Measurements from ENCODE around the gene MT1B. TPM values are rescaled to one million over a fixed set of nuclear protein-coding genes. Genes with fewer than 3 reads are reported as not detected.
A peak's percentile ranks its signal among the peaks of the same experiment; 100 is the strongest.

MT1B gene
- total and polyA plus RNA-seq, 2 of the 13 experiments (the other 11 are each of a cell fraction or from before 2014, with no cell fraction given), result 0.89 TPM; not detected in 1

DNA sequence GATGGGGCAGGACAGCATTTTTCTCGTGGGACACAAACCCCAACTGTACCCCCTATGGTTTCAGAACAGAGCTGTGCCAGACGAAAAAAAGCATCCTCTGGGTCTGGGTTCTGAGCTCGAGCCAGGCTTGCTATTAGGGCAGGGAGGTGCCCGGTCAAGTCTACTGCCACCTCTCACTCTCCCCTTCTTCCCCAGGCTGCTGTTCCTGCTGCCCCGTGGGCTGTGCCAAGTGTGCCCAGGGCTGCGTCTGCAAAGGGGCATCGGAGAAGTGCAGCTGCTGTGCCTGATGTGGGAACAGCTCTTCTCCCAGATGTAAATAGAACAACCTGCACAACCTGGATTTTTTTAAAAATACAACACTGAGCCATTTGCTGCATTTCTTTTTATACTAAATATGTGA lies 25.0 kb upstream of the MT1B start:
- no peak overlapping the region for H3K27ac ChIP-seq (ENCODE audit: extremely low read length, insufficient read depth, low read length)
- H3K9me3 ChIP-seq (ENCODE audit: low read length), result no peaks in the 10 kb centered on the region
- ATAC-seq (no peak), FAIRE-seq (no peak), DNase-seq (ENCODE audit: low spot score) (no peak)
- intact Hi-C loops (cut with micrococcal nuclease; ENCODE audit: unreplicated experiment), result loop anchor here (2.0 kb wide), 1 partner anchor 18 kb away; the partner anchor contains the start of gene MT2A
- no peak overlapping the region for H3K9ac ChIP-seq (ENCODE audit: insufficient read depth, low read depth, low read length)
- POLR2A ChIA-PET, result interaction anchor here (1.6 to 4.8 kb wide), 5 partner anchors 12 to 31 kb away, joined by 4 to 83 read pairs (median 10); partner anchors contain the start of genes MT1F and MT2A
- peaks cover 0 to 43% of the 10 kb centered on the region in 2 experiments; a peak in 4 of 5 replicates for H3K27me3 ChIP-seq (ENCODE audit: control insufficient read depth in 1 of 2, insufficient read depth in 2 of 2, low read length in 2 of 2)
- TF ChIP-seq ZNF205 (CRISPR knock-in tag; IDR thresholded peaks at IDR 0.05) (no peak), HNRNPL (IDR thresholded peaks at IDR 0.05; ENCODE audit: low read depth, low read length) (0 out of 2 replicates have a peak, but pooled peaks have one; percentile 49), NFE2L2 (IDR thresholded peaks at IDR 0.05; ENCODE audit: low read length) (no peak), ZNF232 (CRISPR knock-in tag; IDR thresholded peaks at IDR 0.05; ENCODE audit: borderline replicate concordance) (no peak), CENPT (CRISPR knock-in tag; IDR thresholded peaks at IDR 0.05; ENCODE audit: low read depth) (0 out of 2 replicates have a peak, but pooled peaks have one; percentile 33)
- TF ChIP-seq, protein P1, sequence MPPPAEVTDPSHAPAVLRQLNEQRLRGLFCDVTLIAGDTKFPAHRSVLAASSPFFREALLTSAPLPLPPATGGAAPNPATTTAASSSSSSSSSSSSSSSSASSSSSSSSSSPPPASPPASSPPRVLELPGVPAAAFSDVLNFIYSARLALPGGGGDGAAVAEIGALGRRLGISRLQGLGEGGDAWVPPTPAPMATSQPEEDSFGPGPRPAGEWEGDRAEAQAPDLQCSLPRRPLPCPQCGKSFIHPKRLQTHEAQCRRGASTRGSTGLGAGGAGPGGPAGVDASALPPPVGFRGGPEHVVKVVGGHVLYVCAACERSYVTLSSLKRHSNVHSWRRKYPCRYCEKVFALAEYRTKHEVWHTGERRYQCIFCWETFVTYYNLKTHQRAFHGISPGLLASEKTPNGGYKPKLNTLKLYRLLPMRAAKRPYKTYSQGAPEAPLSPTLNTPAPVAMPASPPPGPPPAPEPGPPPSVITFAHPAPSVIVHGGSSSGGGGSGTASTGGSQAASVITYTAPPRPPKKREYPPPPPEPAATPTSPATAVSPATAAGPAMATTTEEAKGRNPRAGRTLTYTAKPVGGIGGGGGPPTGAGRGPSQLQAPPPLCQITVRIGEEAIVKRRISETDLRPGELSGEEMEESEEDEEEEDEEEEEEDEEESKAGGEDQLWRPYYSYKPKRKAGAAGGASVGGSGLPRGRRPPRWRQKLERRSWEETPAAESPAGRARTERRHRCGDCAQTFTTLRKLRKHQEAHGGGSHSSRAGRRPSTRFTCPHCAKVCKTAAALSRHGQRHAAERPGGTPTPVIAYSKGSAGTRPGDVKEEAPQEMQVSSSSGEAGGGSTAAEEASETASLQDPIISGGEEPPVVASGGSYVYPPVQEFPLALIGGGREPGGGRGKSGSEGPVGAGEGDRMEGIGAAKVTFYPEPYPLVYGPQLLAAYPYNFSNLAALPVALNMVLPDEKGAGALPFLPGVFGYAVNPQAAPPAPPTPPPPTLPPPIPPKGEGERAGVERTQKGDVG (CRISPR knock-in tag; IDR thresholded peaks at IDR 0.05; ENCODE audit: borderline replicate concordance), result 0 out of 2 replicates have a peak, but pooled peaks have one; percentile 8
- H3K4me3 ChIP-seq (replicated peaks in 1 of 3; ENCODE audit: insufficient read depth in 1 of 3, low read depth in 2 of 3, low read length in 3 of 3), result peak overlapping the region; percentile 19 to 88 (median 72); a peak in 3 of 6 replicates
- no TSS peak for BruUV-seq (replicated peaks)
- CTCF ChIA-PET (ENCODE audit: low intra/inter-chr PET ratio, low total read pairs), result no interaction called here
- H3K4me2 ChIP-seq (ENCODE audit: low read depth, low read length), result peak overlapping the region; percentile 97; the same call in 1 of the 2 replicates
- peaks cover 57% of the 10 kb centered on the region for H3K4me1 ChIP-seq (ENCODE audit: insufficient read depth, low read length)
- in situ Hi-C loops (cut with HindIII; ENCODE audit: extremely low pct_ligation_motif_present, low pct_unique_long_range_greater_than_20kb), result no loop called here
- H2AFZ ChIP-seq (ENCODE audit: low read length), result no peak overlapping the region
- WGBS (ENCODE audit: low lambda C conversion rate), result 60% methylated on average over 7 of the region's 7 CpGs
- no peaks in the 10 kb centered on the region for H3K36me3 ChIP-seq (replicated peaks in 1 of 2; ENCODE audit: control insufficient read depth in 1 of 2, insufficient read depth in 2 of 2, low read length in 2 of 2)
- H3K79me2 ChIP-seq (ENCODE audit: insufficient read depth, low read length), result no peaks in the 10 kb centered on the region
- no peaks in the 10 kb centered on the region for H4K20me1 ChIP-seq (ENCODE audit: insufficient read depth, low read length)
